Gastroesophageal sphincter (tissue), 4 donors: Measurements from ENCODE around the gene HILPDA. TPM values are rescaled to one million over a fixed set of nuclear protein-coding genes. Genes with fewer than 3 reads are reported as not detected.

Experiments used
- ATAC-seq: fragments of 150-250 bp; one replicate; pipeline ENCODE4 v1.9.1; 2016; ENCODE audit warnings: mild to moderate bottlenecking, moderate library complexity
- H3K27ac ChIP-seq, 4 donors: fragments of 200-600 bp; sonication (generic) in 3 of 4; 1 replicate in 3 of 4; 2 replicates in 1 of 4; pipeline ENCODE4 v1.5.1; 2016 to 2019
- H3K27me3 ChIP-seq: fragments of 200-600 bp; sonication (generic); one replicate; pipeline ENCODE4 v1.5.1; 2019
- H3K36me3 ChIP-seq, 2 donors: fragments of 200-600 bp; sonication (generic); one replicate each; pipeline ENCODE4 v1.5.1; 2019; ENCODE audit warnings: control low read depth in 1 of 2
- H3K4me1 ChIP-seq, 3 donors: fragments of 200-600 bp; sonication (generic); 1 replicate in 2 of 3; 2 replicates in 1 of 3; pipeline ENCODE4 v1.5.1; 2016 to 2019; ENCODE audit warnings: control low read depth in 2 of 3
- H3K4me3 ChIP-seq, 2 donors: fragments of 200-600 bp; sonication (generic); one replicate each; pipeline ENCODE4 v1.5.1; 2019; ENCODE audit warnings: mild to moderate bottlenecking in 1 of 2, moderate library complexity in 1 of 2
- H3K9me3 ChIP-seq, 3 donors: fragments of 200-600 bp; sonication (generic); one replicate each; pipeline ENCODE4 v1.5.1; 2017 to 2019; ENCODE audit warnings: control low read depth in 2 of 3
- CTCF ChIP-seq, 4 experiments: fragments of 200-600 bp in 2 of 4; fragments of 450-650 bp in 2 of 4; sonication (generic) in 1 of 4; IDR thresholded peaks; one replicate each; pipeline ENCODE4 v1.5.1; 2017 to 2019; ENCODE audit warnings: antibody characterized with exemption in 4 of 4, mild to moderate bottlenecking in 2 of 4, moderate library complexity in 2 of 4
- EP300 ChIP-seq: sonication (generic); formaldehyde crosslinking; IDR thresholded peaks from one replicate; pipeline ENCODE4 v1.6.1; 2017; ENCODE audit warnings: antibody characterized with exemption, mild to moderate bottlenecking
- POLR2A ChIP-seq, 2 donors: fragments of 450-650 bp; IDR thresholded peaks; one replicate each; pipeline ENCODE4 v1.6.1; 2017; ENCODE audit warnings: antibody characterized with exemption in 2 of 2, mild to moderate bottlenecking in 2 of 2, moderate library complexity in 1 of 2
- POLR2AphosphoS5 ChIP-seq: sonication (generic); formaldehyde crosslinking; IDR thresholded peaks from one replicate; pipeline ENCODE4 v1.6.1; 2017; ENCODE audit warnings: antibody characterized with exemption
- WGBS, 2 donors: methylation state at CpG; one replicate each; pipeline ENCODE4 v1.1.5; 2018; ENCODE audit warnings: low coverage in 1 of 2; 5-methylcytosine and 5-hydroxymethylcytosine counted together
- total RNA-seq, 4 donors: library from RNA; depleted of rRNA; stranded (reverse); fragments of >200 nt; gene quantifications; one replicate each; pipeline ENCODE4 v1.1.0, GENCODE V29; 2016

Gene HILPDA
- 10 to 100 TPM in 1 of 4 donors, 1 to 10 TPM in 3; 2.8 to 19.0 (median 6.6) TPM for total RNA-seq

GRCh38 chr7:128455543-128456254 lies at the start of gene HILPDA:
Gene HILPDA, plus strand, starts transcription at chr7:128455878. Its CDS starts 1,391 bp downstream, at chr7:128457269.
- H3K4me1 ChIP-seq, result peaks cover 3 to 66% (median 12%) of the 10 kb centered on the region in 3 donors
- H3K27ac ChIP-seq, result peak within 1 kb of the TSS; percentile 85 to 94 (median 91)
- ATAC-seq, result peak; percentile 96
- TF ChIP-seq CTCF (IDR thresholded peaks at IDR 0.05), result peak in 1 of 4 experiments; percentile 9
- TF ChIP-seq POLR2A (IDR thresholded peaks at IDR 0.05), result peak; percentile 63 to 71
- TF ChIP-seq EP300, result no peak
- peak; percentile 96 for TF ChIP-seq POLR2AphosphoS5
- 0% methylated on average over 2 to 3 of the region's 64 CpGs for WGBS, 2 donors
- peak within 1 kb of the TSS; percentile 70 to 96 for H3K4me3 ChIP-seq
- H3K9me3 ChIP-seq, result no peaks in the 10 kb centered on the region
- peaks cover 0 to 9% of the 10 kb centered on the region in 2 donors for H3K36me3 ChIP-seq
- H3K27me3 ChIP-seq, result no peaks in the 10 kb centered on the region

GRCh38 chr7:128406314-128407232 lies 49.1 kb upstream of the HILPDA start:
- no peaks in the 10 kb centered on the region for H3K9me3 ChIP-seq
- TF ChIP-seq EP300 (no peak), POLR2AphosphoS5 (no peak), CTCF (IDR thresholded peaks at IDR 0.05) (no peak), POLR2A (IDR thresholded peaks at IDR 0.05) (no peak)
- peaks cover 0 to 74% (median 34%) of the 10 kb centered on the region in 3 donors for H3K4me1 ChIP-seq
- ATAC-seq, result no peak
- 73 to 100% methylated on average over 2 to 8 of the region's 17 CpGs for WGBS, 2 donors
- H3K27ac ChIP-seq, result peak overlapping the region in 3 of 4 donors; percentile 89 to 94 (median 93)
- H3K4me3 ChIP-seq, result peak overlapping the region; percentile 31 to 87
- no peaks in the 10 kb centered on the region for H3K27me3 ChIP-seq
- H3K36me3 ChIP-seq, result peaks cover 0 to 7% of the 10 kb centered on the region in 2 donors

GRCh38 chr7:128407233-128407589 lies 48.5 kb upstream of the HILPDA start:
- no peaks in the 10 kb centered on the region for H3K27me3 ChIP-seq

More at GRCh38 chr7:128407233-128407589, 48.5 kb upstream of the HILPDA start:
- H3K4me3 ChIP-seq, result no peak overlapping the region
- no peak for ATAC-seq
- H3K27ac ChIP-seq, result peak overlapping the region in 3 of 4 donors; percentile 89 to 94 (median 93)
- no CpG with 5 or more reads among the region's 7 CpGs for WGBS, 2 donors
- H3K9me3 ChIP-seq, result no peaks in the 10 kb centered on the region
- H3K4me1 ChIP-seq, result peaks cover 0 to 74% (median 34%) of the 10 kb centered on the region in 3 donors
- peaks cover 0 to 1% of the 10 kb centered on the region in 2 donors for H3K36me3 ChIP-seq
- TF ChIP-seq CTCF (IDR thresholded peaks at IDR 0.05) (no peak), POLR2A (IDR thresholded peaks at IDR 0.05) (no peak), EP300 (no peak), POLR2AphosphoS5 (no peak)
